Measurements from ENCODE around the gene SPATA31C1. TPM values are rescaled to one million over a fixed set of nuclear protein-coding genes. Genes with fewer than 3 reads are reported as not detected.

Gene SPATA31C1
- total RNA-seq, 3 donors from 2014 or later = not detected

DNA sequence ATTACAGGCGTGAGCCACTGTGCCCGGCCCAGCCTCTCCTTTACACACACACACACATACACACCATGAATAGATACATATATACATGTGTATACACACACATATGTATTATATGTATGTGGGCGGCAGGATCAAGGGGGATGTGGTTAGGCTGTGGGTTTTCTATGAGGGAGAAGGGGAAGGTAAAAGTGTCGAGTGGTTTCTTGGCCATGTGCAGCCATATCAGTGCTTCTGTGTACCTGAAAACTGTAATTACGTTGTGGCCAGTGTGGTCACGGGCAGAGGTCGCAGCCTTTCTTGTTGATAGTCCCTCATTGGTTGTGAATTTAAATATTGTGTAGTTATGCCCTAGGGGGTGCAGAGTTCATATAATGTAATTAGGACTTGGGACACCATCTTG is 40.1 kb downstream of the SPATA31C1 start:
- Histone ChIP-seq H3K4me3 (no peak overlapping the region), H3K4me1 (ENCODE audit: low read depth) (peaks cover 9% of the 10 kb centered on the region), H3K36me3 (ENCODE audit: low read depth) (no peaks in the 10 kb centered on the region), H3K9me3 (no peaks in the 10 kb centered on the region)
- ATAC-seq = no peak
- no peak for DNase-seq
- TF ChIP-seq, protein P1, sequence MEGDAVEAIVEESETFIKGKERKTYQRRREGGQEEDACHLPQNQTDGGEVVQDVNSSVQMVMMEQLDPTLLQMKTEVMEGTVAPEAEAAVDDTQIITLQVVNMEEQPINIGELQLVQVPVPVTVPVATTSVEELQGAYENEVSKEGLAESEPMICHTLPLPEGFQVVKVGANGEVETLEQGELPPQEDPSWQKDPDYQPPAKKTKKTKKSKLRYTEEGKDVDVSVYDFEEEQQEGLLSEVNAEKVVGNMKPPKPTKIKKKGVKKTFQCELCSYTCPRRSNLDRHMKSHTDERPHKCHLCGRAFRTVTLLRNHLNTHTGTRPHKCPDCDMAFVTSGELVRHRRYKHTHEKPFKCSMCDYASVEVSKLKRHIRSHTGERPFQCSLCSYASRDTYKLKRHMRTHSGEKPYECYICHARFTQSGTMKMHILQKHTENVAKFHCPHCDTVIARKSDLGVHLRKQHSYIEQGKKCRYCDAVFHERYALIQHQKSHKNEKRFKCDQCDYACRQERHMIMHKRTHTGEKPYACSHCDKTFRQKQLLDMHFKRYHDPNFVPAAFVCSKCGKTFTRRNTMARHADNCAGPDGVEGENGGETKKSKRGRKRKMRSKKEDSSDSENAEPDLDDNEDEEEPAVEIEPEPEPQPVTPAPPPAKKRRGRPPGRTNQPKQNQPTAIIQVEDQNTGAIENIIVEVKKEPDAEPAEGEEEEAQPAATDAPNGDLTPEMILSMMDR (IDR thresholded peaks at IDR 0.05) = no peak
- intact Hi-C loops (cut with DNase I, micrococcal nuclease) = no loop called here

DNA sequence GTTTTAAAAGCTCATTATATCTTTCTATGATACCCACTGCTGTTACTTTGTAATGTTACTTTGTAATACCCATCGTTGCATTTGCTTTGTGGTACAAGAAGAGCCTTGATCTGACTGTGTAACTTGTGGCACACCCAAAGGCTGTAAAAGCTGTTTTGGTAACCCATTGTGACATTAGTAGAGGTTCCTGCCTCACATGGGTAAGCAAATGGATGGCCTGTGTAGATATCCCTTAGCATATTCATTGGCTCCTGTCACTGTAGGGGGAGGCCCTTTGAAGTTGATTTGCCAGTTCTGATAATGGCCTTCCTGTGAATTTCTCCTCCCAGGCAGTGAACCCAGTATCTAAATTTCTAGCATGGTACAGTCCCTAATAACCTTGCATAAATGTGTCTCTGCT is 40.8 kb downstream of the SPATA31C1 start:
- DNase-seq (no peak), ATAC-seq (peak; percentile 64)
- no peak overlapping the region for H3K4me3 ChIP-seq
- TF ChIP-seq, protein P1 (IDR thresholded peaks at IDR 0.05) = no peak
- no peaks in the 10 kb centered on the region for H3K9me3 ChIP-seq
- H3K4me1 ChIP-seq (ENCODE audit: low read depth) = peaks cover 9% of the 10 kb centered on the region
- intact Hi-C loops (cut with DNase I, micrococcal nuclease) = no loop called here
- no peaks in the 10 kb centered on the region for H3K36me3 ChIP-seq (ENCODE audit: low read depth)

DNA sequence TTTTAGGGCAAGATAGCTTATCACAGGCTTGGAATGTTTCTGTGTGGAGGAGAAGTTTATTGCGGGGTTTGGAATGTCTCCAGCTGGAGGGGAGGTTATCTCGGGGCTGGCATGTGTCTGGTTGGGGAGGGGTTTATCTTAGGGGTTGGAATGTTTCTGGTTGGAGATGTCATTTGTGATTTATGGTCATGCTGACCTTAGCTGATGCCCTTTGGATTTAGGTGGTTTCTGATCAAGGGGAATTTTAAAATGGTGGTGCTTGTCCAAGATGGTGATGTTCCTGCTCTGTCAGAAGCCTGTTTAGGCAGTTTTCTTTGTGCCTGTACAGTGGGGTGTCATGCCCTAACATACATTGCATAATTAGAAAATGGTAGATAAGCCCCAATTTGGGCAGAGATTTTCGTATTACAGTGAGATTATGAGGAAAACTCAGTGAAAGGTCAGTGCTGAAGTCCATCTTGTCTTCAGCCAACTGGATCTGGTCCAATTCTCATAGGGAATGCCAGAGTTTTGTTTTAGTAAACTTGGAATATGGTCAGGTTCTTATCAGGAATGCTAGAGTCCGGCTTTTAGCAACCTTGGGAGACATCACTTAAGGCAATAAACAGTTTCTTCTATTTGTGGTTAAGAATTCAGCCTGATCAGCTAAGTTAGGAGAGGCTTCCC is 42.3 kb downstream of the SPATA31C1 start:
- Histone ChIP-seq H3K9me3 (no peaks in the 10 kb centered on the region), H3K36me3 (ENCODE audit: low read depth) (no peaks in the 10 kb centered on the region), H3K4me3 (no peak overlapping the region), H3K4me1 (ENCODE audit: low read depth) (peaks cover 9% of the 10 kb centered on the region)
- intact Hi-C loops (cut with DNase I, micrococcal nuclease) = no loop called here
- TF ChIP-seq, protein P1 (IDR thresholded peaks at IDR 0.05) = no peak
- ATAC-seq = peak; percentile 77
- peak in 1 of 3 donors; percentile 68 for DNase-seq

DNA sequence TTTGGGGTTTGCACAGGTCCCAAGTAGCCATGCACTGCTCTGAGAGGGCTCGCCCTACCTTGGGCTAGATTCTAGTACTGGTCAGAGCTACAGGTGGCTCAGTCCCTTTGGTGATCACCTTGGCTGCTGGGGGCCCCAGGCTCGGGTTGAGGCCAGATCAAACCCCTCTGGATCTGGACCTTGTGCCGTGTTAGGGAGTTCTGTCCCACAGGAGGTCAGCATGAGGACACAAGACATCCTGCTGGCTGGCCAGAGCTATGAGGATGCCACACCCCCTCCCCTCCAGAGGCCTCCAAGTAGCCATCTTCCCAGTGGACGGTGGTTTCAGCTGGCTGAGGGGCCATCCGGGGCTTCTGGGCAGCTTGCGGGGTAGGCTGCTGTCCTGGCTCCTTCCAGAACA is 46.0 kb downstream of the SPATA31C1 start:
- no peak for DNase-seq
- no peak for ATAC-seq
- TF ChIP-seq, protein P1 (IDR thresholded peaks at IDR 0.05) = no peak

DNA sequence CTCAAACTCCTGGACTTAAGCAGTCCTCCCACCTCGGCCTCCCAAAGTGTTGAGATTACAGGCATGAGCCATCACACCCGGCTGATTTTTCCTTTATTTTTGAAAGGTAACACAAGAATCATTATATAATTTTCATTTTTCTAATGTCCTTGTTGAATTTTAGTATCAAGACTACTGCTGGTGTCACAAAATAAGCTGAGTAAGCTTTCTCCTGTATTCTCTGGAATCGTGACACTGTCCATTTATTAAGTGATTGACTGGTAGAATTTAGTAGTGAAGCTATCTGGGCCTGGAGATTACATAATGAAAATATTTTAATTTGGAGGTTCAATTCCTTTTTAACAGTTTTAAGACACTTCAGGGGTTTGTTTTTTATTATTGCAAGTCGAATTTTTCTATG is 47.1 kb downstream of the SPATA31C1 start:
- H3K4me1 ChIP-seq (ENCODE audit: low read depth) = peaks cover 9% of the 10 kb centered on the region
- ATAC-seq (no peak), DNase-seq (no peak)
- no peak overlapping the region for H3K4me3 ChIP-seq
- intact Hi-C loops (cut with DNase I, micrococcal nuclease) = no loop called here
- H3K9me3 ChIP-seq = no peaks in the 10 kb centered on the region
- H3K36me3 ChIP-seq (ENCODE audit: low read depth) = no peaks in the 10 kb centered on the region
- TF ChIP-seq, protein P1 (IDR thresholded peaks at IDR 0.05) = no peak

More for the DNA sequence above, 46.0 kb downstream of the SPATA31C1 start:
- Histone ChIP-seq H3K9me3 (no peaks in the 10 kb centered on the region), H3K4me1 (ENCODE audit: low read depth) (peaks cover 9% of the 10 kb centered on the region), H3K36me3 (ENCODE audit: low read depth) (no peaks in the 10 kb centered on the region), H3K4me3 (no peak overlapping the region)
- intact Hi-C loops (cut with DNase I, micrococcal nuclease) = no loop called here

All from mucosa of descending colon (tissue), 3 donors.